ENCODE measurements around the gene HBM.
A peak's percentile ranks its signal among the peaks of the same experiment; 100 is the strongest.
"Not testable (repeated sequence)": the region's sequence is repeated elsewhere in the genome, so short reads cannot be mapped to it uniquely, and the experiment has no call there.

HBM gene

GRCh38 chr16:153129-153521, 12.7 kb upstream of the HBM start:
- H3K23ac ChIP-seq (ENCODE audit: low read length in 2 of 2); H2BK120ac ChIP-seq (ENCODE audit: low read depth, low read length); H3K36me3 ChIP-seq (ENCODE audit: control insufficient read depth in 1 of 2, insufficient read depth in 2 of 2, low read depth in 1 of 2, low read length in 2 of 2); H3K18ac ChIP-seq (ENCODE audit: low read depth in 1 of 2, low read length in 2 of 2); H3K4ac ChIP-seq (ENCODE audit: low read depth in 1 of 2, low read length in 2 of 2); H4K91ac ChIP-seq (ENCODE audit: low read length); H2AK5ac ChIP-seq (ENCODE audit: low read length, severe bottlenecking); H3K4me2 ChIP-seq (ENCODE audit: low read length, poor library complexity, severe bottlenecking); H3K9ac ChIP-seq (ENCODE audit: low read length); H2AFZ ChIP-seq (ENCODE audit: low read depth, low read length); H3K4me3 ChIP-seq (ENCODE audit: insufficient read depth in 1 of 2, low read depth in 1 of 2, low read length in 2 of 2); H3K79me1 ChIP-seq (replicated peaks; ENCODE audit: low read length, poor library complexity, severe bottlenecking); DNase-seq; H2BK12ac ChIP-seq (ENCODE audit: low read length in 2 of 2); H4K8ac ChIP-seq (ENCODE audit: low read length); H3K27ac ChIP-seq (ENCODE audit: low read length, poor library complexity, severe bottlenecking); H3K9me3 ChIP-seq (ENCODE audit: control insufficient read depth, low read length); H2BK5ac ChIP-seq (ENCODE audit: low read depth, low read length, poor library complexity, severe bottlenecking); H2BK15ac ChIP-seq (ENCODE audit: low read depth, poor library complexity, severe bottlenecking); H3K14ac ChIP-seq (ENCODE audit: low read length in 2 of 2): not testable (repeated sequence)
- H3K4me1 ChIP-seq (ENCODE audit: control insufficient read depth, insufficient read depth, low read depth, low read length) = peaks cover 12% of the 10 kb centered on the region
- WGBS = 67% methylated on average over 1 of the region's 6 CpGs
- H3K27me3 ChIP-seq (ENCODE audit: control insufficient read depth in 1 of 2, insufficient read depth in 1 of 2, low read length in 2 of 2) = peaks cover 15 to 59% of the 10 kb centered on the region in 2 experiments

- WGBS = no CpG with 5 or more reads among the region's 74 CpGs
- not testable (repeated sequence) for H2BK15ac ChIP-seq (ENCODE audit: low read depth, poor library complexity, severe bottlenecking); H3K27ac ChIP-seq (ENCODE audit: low read length, poor library complexity, severe bottlenecking); H3K4me3 ChIP-seq (ENCODE audit: insufficient read depth in 1 of 2, low read depth in 1 of 2, low read length in 2 of 2); DNase-seq; H3K9ac ChIP-seq (ENCODE audit: low read length); H2BK12ac ChIP-seq (ENCODE audit: low read length in 2 of 2); H3K18ac ChIP-seq (ENCODE audit: low read depth in 1 of 2, low read length in 2 of 2); H3K9me3 ChIP-seq (ENCODE audit: control insufficient read depth, low read length); H4K8ac ChIP-seq (ENCODE audit: low read length); H3K4ac ChIP-seq (ENCODE audit: low read depth in 1 of 2, low read length in 2 of 2); H4K91ac ChIP-seq (ENCODE audit: low read length); H2BK5ac ChIP-seq (ENCODE audit: low read depth, low read length, poor library complexity, severe bottlenecking); H3K36me3 ChIP-seq (ENCODE audit: control insufficient read depth in 1 of 2, insufficient read depth in 2 of 2, low read depth in 1 of 2, low read length in 2 of 2); H3K79me1 ChIP-seq (replicated peaks; ENCODE audit: low read length, poor library complexity, severe bottlenecking); H2BK120ac ChIP-seq (ENCODE audit: low read depth, low read length); H3K4me2 ChIP-seq (ENCODE audit: low read length, poor library complexity, severe bottlenecking); H3K14ac ChIP-seq (ENCODE audit: low read length in 2 of 2); H3K23ac ChIP-seq (ENCODE audit: low read length in 2 of 2); H2AK5ac ChIP-seq (ENCODE audit: low read length, severe bottlenecking); H2AFZ ChIP-seq (ENCODE audit: low read depth, low read length)
- Histone ChIP-seq H3K27me3 (ENCODE audit: control insufficient read depth in 1 of 2, insufficient read depth in 1 of 2, low read length in 2 of 2) (peaks cover 15 to 59% of the 10 kb centered on the region in 2 experiments), H3K4me1 (ENCODE audit: control insufficient read depth, insufficient read depth, low read depth, low read length) (peaks cover 12% of the 10 kb centered on the region)
Observed at GRCh38 chr16:153550-154216, 12.1 kb upstream of the HBM start.

GRCh38 chr16:154217-155030, 11.4 kb upstream of the HBM start:
- Histone ChIP-seq H3K18ac (ENCODE audit: low read depth in 1 of 2, low read length in 2 of 2) (peak overlapping the region in 1 of 2 experiments; percentile 6), H3K4me1 (ENCODE audit: control insufficient read depth, insufficient read depth, low read depth, low read length) (peaks cover 8% of the 10 kb centered on the region), H2BK12ac (ENCODE audit: low read length in 2 of 2) (no peak overlapping the region), H2BK15ac (ENCODE audit: low read depth, poor library complexity, severe bottlenecking) (no peak overlapping the region), H3K4me3 (ENCODE audit: insufficient read depth in 1 of 2, low read depth in 1 of 2, low read length in 2 of 2) (peak overlapping the region; percentile 45 to 56), H3K9me3 (ENCODE audit: control insufficient read depth, low read length) (no peaks in the 10 kb centered on the region), H2BK5ac (ENCODE audit: low read depth, low read length, poor library complexity, severe bottlenecking) (no peak overlapping the region), H2AFZ (ENCODE audit: low read depth, low read length) (no peak overlapping the region), H4K91ac (ENCODE audit: low read length) (no peak overlapping the region), H2BK120ac (ENCODE audit: low read depth, low read length) (no peak overlapping the region), H3K36me3 (ENCODE audit: control insufficient read depth in 1 of 2, insufficient read depth in 2 of 2, low read depth in 1 of 2, low read length in 2 of 2) (no peaks in the 10 kb centered on the region), H3K27me3 (ENCODE audit: control insufficient read depth in 1 of 2, insufficient read depth in 1 of 2, low read length in 2 of 2) (peaks cover 20 to 57% of the 10 kb centered on the region in 2 experiments), H3K14ac (ENCODE audit: low read length in 2 of 2) (no peak overlapping the region), H3K27ac (ENCODE audit: low read length, poor library complexity, severe bottlenecking) (no peak overlapping the region), H3K9ac (ENCODE audit: low read length) (peak overlapping the region; percentile 18), H3K4me2 (ENCODE audit: low read length, poor library complexity, severe bottlenecking) (peak overlapping the region; percentile 78), H3K23ac (ENCODE audit: low read length in 2 of 2) (no peak overlapping the region), H3K4ac (ENCODE audit: low read depth in 1 of 2, low read length in 2 of 2) (no peak overlapping the region), H2AK5ac (ENCODE audit: low read length, severe bottlenecking) (no peak overlapping the region), H4K8ac (ENCODE audit: low read length) (peak overlapping the region; percentile 19), H3K79me1 (replicated peaks; ENCODE audit: low read length, poor library complexity, severe bottlenecking) (no peaks in the 10 kb centered on the region)
- 6% methylated on average over 49 of the region's 59 CpGs for WGBS
- DNase-seq = peak; percentile 57

- H3K36me3 ChIP-seq (ENCODE audit: control insufficient read depth in 1 of 2, insufficient read depth in 2 of 2, low read depth in 1 of 2, low read length in 2 of 2) = no peaks in the 10 kb centered on the region
- no peaks in the 10 kb centered on the region for H3K79me1 ChIP-seq (replicated peaks; ENCODE audit: low read length, poor library complexity, severe bottlenecking)
- no peak overlapping the region for H2BK15ac ChIP-seq (ENCODE audit: low read depth, poor library complexity, severe bottlenecking)
- no peak overlapping the region for H4K91ac ChIP-seq (ENCODE audit: low read length)
- H4K8ac ChIP-seq (ENCODE audit: low read length) = no peak overlapping the region
- H3K18ac ChIP-seq (ENCODE audit: low read depth in 1 of 2, low read length in 2 of 2) = no peak overlapping the region
- no peak overlapping the region for H3K9ac ChIP-seq (ENCODE audit: low read length)
- H3K23ac ChIP-seq (ENCODE audit: low read length in 2 of 2) = no peak overlapping the region
- no peak overlapping the region for H2AK5ac ChIP-seq (ENCODE audit: low read length, severe bottlenecking)
- peak overlapping the region in 1 of 2 experiments; percentile 56 for H3K4me3 ChIP-seq (ENCODE audit: insufficient read depth in 1 of 2, low read depth in 1 of 2, low read length in 2 of 2)
- H2BK120ac ChIP-seq (ENCODE audit: low read depth, low read length) = no peak overlapping the region
- peaks cover 8% of the 10 kb centered on the region for H3K4me1 ChIP-seq (ENCODE audit: control insufficient read depth, insufficient read depth, low read depth, low read length)
- H3K27ac ChIP-seq (ENCODE audit: low read length, poor library complexity, severe bottlenecking) = no peak overlapping the region
- DNase-seq = no peak
- H3K4me2 ChIP-seq (ENCODE audit: low read length, poor library complexity, severe bottlenecking) = peak overlapping the region; percentile 78
- no peak overlapping the region for H3K4ac ChIP-seq (ENCODE audit: low read depth in 1 of 2, low read length in 2 of 2)
- peaks cover 23 to 57% of the 10 kb centered on the region in 2 experiments for H3K27me3 ChIP-seq (ENCODE audit: control insufficient read depth in 1 of 2, insufficient read depth in 1 of 2, low read length in 2 of 2)
- H2BK5ac ChIP-seq (ENCODE audit: low read depth, low read length, poor library complexity, severe bottlenecking) = no peak overlapping the region
- H3K14ac ChIP-seq (ENCODE audit: low read length in 2 of 2) = no peak overlapping the region
- WGBS = 79% methylated on average over 7 of the region's 7 CpGs
- no peak overlapping the region for H2AFZ ChIP-seq (ENCODE audit: low read depth, low read length)
- H3K9me3 ChIP-seq (ENCODE audit: control insufficient read depth, low read length) = no peaks in the 10 kb centered on the region
- H2BK12ac ChIP-seq (ENCODE audit: low read length in 2 of 2) = no peak overlapping the region
Observed at GRCh38 chr16:155031-155398, 10.8 kb upstream of the HBM start.
